Fibroblast of gingiva (primary cell): ENCODE data around the gene WWOX.
A peak's percentile ranks its signal among the peaks of the same experiment; 100 is the strongest.

Source experiments
- DNase-seq: peaks from one replicate; pipeline ENCODE4 v3.0.0-alpha.2; 2011; ENCODE audit warnings: low read depth

The WWOX gene

DNA sequence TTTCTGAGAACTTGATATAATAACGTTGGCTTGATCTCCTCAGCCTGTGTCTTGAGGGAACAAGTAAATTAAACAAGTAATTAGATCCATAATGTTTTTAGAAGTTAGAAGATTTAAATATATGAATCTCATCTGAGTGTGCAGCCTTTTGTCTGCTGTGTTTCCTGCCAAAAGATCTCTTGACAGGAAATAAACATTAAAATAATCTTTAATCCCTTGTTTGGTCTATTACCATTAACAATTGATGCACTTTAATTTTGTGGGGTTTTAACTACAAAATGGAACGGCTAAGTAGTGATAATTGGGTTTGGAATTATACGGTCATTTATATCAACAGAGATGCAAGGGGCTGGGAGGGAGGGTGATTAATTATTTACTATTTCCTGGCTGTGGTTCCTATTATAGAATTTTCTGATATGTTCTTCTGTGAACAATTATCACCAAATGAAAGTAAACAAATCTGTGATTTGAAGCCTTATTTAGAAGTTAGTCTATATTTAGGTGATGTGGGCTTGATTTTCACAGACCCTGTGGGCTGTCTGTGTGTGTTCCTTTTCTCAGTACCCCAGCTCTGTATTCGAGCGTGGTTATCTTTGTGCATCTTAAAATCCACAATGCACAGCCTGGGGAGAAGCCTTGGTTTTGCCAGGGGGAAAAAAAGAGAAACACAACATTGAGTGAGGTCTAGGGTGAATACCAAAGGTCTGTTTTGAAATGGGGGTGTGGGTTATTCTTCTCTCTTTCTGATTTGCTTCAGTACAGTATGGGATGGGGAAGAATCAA lies 556.1 kb downstream of the WWOX start:
- no peak for DNase-seq

DNA sequence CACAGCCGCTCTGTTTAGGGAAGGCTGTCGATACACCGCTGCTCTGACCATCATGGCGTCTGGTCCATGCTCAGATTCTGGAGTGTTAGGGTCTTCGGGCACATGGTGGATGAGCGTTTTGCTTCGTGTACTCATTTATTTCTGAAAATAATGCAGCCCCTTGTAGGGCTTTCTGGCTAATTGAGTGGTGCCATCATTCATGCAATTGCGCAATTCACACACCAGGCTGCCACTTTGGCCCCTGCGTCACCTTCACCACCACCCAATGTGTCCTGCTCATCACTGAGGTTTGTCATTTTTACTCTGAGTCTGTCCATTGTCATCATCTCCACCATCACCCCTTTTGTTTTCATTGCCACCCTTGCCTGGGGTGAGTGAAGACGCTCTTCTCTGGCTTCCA lies 557.4 kb downstream of the WWOX start:
- no peak for DNase-seq

DNA sequence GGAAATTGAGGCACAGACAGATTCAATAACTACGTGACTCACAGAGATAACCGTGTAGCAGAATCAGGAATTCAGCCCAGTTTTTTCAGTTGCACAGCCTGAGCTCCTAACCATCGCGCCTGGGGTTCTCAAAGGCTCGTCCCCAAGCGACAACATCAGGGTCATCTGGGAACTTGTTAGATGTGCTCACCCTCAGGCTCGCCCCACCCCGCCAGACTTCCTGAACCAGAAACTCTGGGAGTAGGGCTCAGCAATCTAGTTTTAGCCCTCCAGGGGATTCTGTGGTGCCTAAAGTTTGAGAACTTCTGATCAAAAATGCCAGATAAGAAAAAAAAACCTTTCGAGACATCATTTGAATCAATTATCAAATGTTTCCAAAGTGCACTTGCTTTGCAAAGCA lies 559.8 kb downstream of the WWOX start:
- DNase-seq = no peak

DNA sequence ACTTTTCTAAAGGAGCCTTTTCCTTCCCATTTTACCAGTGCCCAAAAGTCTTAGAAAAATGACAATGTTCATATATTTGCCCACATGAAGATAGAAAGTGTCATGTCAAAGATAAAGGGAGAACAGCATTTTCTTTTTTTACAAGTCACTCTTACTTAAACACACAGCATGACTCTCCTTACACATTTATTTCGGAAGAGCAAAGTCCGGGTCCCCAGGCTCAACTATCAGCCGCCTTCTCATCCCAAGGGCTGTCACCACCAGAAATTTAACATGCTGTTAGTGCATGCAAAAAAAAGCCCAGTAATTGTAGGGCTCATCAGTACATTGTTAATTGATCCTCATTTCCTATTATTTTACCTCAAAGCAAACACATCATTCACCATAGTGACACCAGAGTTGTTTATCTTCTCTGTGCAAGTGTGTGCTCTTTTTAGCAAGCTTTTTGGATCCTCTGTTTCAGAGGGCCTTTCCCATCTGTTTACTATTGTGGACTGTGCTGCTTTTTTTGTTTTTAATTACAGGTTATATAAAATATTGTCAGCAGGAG lies 560.3 kb downstream of the WWOX start:
- no peak for DNase-seq

DNA sequence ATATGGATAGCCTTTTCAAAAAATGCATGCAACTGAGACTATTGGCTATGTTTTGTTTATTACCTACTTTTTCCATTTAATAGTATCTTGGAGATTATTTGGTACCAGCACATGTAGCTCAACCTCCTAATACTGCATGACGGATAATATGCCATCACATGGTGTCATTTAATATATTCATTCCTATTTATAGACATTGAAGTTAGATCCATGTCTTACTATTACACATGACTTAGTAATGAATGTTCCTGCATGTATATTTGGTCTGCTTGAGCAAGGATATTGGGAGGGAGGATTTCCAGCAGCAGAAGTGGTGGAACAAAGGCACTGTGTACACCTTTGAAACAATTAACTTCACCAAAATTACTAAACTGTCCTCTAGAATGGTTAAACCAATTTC lies 561.3 kb downstream of the WWOX start:
- no peak for DNase-seq

DNA sequence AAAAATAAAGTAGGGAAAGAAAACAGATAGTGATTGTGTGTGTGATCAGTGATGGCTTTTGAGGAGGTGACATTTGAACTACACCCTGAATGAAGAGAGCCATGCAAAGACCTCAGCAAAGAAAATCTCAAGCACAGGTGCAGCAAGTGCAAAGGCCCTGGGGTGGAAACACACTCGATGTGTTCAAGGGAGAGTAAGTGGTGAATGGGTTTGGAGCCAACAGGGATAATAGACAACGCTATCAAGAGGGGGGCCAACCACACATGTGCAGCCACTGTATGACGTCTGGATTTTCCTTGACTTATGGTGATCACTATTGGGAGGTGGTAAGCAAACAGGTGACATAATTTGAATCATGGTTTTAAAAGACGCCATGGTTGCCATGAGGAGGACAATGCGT lies 564.2 kb downstream of the WWOX start:
- DNase-seq = no peak

DNA sequence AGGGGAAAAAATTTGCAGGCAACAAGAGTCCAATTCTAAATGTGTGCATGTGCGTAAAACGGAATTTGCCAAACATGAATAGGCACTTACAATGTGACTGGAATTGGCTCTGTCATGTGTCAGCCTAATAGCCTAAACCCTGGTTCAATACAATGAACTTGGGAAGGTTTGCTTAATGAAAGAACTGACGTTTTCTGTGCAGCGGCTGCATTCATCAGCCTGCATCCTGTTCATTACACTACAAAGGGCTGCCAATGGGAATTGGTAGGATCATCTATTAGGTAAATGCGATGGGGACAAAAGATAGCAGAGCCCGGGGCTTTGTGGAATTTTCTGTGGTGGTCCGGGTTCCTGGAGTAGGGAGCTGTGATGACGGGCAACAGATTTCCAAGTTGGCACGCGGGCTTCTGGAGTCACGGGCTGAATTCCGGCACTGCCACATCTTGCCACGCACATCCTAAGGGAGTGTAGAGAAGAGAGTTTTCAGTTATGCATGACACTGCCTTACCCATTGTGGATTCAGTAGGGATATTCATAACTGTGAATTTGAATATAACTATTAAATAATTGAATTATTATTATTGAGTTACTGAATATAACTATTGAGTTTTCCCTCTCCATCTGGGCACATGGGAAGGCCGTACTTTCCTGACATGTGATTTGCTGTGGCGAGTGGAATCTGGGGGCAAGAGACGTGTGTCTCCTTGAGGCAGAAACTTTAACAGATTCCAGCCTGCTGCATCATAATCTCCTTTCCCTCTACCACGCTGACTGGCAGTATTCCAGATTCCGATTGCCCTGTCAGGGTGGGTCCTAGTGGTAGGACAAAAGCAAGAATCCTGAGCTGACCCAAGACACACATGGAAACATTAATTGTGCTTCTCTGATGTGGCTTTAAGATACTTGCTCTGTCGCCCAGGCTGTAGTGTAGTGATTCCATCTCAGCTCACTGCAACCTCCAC lies 565.6 kb downstream of the WWOX start:
- no peak for DNase-seq

DNA sequence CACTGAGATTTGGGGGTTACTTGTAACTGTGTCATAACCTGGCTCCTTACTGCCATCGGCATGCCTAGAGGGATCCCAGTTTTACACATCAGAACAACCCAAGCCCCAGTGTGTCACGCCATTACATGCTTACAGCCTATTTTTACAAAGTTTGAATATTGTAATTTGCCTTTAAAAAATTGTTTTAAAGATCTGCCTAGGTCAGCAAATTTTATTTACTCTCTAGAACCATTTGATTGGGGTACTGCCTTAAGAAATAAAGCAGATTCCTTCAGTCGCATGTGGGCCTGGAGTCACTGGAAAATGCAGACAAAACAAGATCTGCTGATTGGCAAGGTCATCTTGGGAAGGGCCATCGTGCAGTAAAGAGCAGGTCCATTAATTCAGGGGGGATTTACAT lies 566.9 kb downstream of the WWOX start:
- no peak for DNase-seq

DNA sequence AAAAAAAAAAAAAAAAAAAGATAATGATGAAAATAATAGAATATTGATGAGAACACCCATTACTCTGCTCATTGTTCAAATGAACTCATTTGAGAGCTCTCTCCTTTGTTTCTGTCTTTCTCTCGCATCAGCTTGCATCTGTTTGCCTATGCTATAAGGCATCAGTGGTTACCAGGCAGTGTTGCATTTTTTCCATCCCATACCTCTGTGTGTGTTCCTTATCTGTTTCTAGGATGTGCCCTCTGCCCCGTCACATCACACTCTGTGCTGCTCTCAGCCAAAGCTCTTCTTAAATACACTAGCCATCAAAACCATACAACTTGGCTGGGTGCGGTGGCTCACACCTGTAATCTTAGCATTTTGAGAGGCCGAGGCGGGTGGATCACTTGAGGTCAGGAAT lies 568.2 kb downstream of the WWOX start:
- DNase-seq = no peak

DNA sequence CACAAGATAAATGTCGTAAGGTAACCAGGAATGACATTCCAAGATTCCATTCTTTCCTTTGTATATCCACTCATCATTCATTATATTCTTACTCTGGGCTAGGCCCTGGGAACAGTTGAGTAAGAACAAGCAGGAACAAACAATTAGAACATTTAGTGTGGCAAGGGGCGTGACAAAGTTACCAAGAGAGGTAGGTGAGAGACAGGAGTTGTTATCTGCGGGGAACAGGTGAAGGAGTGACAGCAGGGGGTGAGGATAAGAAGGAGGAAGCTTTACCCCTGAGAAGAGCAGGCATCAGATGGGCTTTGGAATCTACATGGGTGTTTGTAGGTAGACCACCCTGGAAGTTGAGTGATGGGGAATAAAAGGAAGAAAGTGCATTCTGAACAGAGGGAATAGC lies 568.9 kb downstream of the WWOX start:
- DNase-seq = no peak

DNA sequence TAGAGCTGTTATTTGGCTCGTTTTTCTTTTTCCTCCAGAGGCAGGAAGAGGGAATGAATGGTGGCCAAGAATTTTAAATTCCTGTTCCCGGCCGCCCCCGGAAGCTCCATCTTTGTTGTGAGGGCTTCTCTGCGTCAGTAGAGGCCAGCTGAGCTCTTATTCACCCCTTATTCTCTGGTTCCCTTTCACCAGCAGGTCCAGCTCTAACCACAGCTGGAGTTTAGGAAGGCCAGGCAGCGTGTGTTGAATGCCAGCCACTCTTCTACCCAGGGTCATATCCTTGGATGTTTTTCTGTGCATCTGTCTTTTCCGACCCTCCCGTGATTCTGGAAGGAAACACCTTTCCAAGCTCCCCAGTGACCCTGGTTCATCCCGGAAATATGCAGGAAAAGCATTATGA lies 570.5 kb downstream of the WWOX start:
- no peak for DNase-seq

DNA sequence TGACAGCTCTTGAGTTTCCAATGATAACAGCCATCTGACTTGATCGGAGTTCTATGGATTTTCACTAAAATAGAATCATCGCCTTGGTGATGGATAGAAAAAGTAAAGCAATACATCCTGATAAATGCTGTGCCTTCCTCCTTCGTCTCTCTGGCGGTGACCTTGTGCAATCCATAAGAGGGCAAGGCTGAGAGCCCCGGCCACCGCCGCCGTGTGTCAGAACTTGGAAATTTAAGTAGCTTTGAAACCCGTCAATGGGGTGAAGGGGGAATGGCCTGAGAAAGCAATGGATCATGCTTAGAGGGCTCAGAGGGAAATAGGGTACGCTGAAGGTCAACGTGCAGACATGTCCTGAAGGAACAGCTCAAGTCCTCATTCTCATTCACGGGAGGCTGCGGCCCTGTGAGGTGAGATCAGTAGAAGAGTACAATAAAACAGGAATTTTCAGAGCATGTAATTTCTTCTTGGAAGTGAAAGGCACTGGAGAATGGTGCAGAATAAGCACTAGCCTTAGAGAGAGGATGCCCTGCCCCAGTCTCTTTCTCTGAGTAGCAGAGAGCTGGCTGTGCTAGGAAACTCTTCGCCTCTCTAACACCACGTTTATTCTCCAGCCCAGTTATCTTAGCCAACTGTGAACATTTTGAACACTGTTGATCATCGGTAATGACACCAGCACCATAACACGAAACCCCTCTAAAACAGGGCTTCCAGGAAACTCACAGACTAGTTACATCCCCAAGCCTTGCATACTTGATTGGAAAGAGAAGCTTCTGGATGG lies 573.5 kb downstream of the WWOX start:
- DNase-seq = no peak

DNA sequence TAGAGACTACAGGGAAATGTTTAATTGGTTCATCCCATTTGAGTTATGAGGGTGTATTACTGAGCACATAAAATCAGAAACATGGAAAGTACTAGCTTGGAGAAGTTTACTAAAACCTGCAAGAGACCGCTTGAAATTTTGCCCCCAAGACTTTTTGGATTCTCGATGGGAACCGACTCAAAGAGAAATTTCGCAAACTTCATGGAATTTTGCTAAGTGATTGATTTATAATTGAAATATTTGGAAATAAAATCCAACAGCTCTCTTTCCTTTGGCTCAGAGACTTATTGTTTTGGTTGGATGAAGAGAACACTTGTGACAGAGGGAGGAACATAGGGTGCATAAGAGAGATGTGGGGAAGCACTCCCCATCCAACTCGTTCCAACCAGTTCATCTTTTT lies 574.4 kb downstream of the WWOX start:
- DNase-seq = no peak

DNA sequence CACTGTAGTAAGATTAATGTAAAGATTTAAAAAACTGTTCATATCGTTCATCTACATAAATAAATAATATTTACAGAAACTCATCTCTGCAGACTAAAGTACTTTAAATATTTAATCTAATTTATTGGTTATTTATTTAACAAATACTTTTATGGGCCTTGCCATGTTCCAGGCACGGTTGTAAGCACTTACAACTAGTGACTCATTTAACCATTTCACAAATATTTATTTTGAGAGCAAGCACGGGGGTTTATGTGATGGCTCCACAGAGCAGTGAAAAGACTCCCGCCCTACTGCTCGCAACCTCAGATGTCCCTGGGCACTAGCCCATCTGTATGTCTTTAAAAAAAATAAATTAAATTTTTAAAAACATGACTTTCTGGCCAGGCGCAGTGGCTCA lies 575.9 kb downstream of the WWOX start:
- DNase-seq = peak; percentile 56

DNA sequence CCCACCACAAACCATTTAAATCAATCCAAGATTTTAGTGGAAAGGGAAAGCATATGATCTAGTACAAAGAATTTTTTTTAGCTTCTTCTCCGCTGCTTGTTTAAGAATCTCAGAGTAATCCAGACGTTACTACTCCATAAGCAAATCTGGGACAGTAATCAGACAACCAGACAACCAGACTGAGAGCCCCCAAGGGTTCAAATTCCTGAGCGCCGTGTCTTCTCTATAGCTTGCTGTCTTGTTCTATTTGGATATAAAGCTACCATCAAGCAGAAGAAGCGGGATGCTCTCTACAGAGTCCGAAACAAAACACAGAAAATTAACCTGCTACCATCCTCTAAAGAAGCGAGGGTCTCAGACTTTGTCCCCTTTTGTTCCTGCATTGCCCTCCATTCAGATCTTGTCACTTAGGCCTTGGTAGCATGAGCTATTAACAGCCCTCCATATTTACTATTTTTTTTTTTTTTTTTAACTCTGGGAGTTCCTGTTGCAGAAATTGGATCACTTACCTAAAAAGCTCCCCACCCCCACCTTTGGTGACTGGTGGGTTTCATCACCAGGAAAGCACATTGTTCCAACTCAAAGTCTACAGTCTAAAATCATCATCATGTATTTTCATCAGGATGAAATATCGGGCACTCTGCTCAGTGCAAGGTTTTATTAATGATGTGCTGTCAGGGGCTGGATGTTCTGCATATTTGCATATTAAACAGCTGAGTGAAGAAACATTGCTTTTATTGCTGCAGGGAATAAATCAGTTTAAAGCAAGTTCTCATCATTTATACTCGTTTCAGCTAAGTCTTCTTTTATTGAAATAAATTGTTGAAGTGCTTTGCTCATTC lies 576.7 kb downstream of the WWOX start:
- DNase-seq = no peak

DNA sequence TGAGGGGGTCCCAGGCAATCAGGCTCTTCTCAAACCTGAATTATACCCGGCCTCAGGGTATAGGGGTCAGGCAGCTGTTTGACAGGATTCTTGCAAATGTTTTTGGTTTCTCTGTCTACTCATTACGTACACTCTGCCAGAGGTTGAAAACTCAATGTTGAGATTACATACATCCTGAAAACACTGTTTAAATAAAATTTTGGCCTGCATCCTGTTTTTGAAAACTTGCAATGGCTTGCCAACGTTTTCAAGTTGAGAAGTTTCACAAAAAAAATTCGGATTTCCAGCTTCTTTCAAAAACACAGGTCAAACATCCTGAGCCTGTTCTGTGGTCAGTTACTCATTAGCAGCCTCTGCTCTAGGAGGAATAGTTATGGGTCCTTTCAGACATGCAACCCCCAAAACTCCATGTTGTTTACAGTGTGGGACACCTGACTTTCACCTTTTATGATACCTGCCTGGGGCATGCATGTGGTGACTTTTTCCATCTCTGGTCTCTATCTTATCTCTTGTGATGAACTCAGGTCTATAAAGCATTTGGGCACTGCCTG lies 577.8 kb downstream of the WWOX start:
- DNase-seq = no peak

DNA sequence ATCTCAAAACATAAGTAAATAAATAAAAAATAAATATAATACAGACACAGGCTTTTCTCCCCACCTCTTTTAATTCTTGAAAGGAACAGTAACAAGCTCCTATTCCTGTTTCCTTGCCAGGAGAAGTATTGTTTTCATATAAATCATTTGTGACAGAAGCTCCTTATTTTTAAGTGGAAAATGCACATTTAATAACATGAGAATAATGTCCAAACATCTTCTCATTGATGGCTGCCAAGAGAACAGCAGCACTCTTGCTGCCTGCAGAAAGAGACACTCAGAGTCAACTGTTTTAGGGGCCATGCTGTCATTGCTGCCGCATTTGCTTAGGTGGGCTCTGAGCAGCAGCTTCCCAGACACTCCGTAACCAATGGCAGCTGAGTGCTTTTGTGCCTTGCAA lies 580.1 kb downstream of the WWOX start:
- no peak for DNase-seq

DNA sequence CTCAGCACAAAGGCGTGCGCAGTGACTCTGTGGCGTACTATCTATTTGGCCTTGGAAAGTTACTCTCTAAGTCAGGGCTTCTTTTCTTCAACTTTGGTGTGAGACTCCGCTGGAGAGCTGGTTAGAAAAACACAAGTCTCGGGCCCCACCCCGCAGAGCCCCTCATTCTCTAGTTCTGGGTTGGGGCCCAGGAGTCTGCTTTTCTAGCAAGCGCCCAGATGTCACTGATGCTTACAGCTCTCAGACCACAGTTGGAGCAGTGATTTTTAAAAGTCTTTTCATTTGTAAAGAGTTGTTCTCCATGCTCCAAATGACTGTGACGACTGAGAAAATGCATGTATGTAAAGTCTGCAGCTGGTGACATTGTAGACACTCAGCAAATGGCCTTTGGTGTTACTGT lies 582.3 kb downstream of the WWOX start:
- no peak for DNase-seq

DNA sequence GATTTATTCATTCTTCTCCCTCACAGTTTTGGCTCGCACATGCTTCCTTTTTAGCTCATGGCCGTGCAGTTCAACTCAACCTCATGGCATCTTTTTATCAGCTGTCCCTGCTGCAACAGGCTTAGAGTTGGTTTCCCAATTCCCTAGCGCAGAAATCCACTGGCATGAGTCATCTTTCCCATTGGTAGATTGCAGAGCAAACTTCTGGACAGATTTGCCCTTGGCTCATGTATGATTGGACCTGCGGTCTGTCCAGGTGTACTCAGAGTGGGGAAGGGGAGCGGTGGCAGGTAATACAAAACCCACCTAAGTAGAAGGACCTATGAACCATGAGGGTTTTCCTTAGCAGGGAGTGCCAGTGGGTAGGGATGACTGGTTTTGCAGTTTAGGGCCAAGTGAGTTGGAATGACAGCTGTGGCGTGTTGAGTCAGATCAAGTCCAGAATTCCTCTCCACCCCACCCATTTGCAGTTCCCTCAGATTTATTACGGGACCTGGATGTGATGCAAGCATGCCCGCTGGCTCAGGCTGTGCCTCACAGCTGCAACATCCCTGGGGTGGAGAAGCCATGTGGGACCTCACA lies 584.7 kb downstream of the WWOX start:
- peak; percentile 67 for DNase-seq

DNA sequence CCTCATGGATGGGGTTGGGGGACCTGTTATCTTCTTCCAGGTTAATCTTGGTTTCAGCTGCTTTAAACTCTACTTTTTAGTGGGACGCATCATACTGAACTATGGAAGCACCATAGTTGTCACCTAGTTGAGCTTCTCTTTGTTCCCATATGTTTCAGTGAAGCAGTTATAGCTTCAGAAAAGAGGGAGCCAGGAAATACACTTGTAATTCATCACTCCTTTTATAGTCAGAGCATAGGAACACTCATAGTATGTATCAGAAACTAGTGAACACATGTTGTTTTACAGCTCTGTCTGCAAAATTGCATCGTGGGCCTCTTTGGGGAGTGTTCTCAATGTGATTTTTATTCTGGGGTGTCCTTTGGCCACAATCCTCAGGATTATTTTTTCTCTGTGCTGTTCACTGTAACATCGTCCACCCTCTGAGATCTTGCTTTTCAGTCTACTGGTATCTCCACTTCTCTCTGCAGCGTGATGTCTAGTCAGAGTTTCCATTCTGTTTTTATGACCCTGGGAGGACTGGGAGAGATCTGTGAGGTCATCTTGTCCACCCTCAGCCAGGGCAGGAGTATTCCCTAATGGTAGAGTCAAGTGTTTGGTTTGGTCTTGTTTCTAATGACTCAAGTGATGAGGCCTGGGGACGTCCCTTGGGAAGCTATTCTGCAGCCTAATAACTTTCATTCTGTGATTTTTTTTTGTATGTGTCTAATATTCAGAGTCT lies 585.4 kb downstream of the WWOX start:
- DNase-seq = peak; percentile 22
